BJ (cell line): Measurements from ENCODE around the gene NFIX. TPM values are rescaled to one million over a fixed set of nuclear protein-coding genes. Genes with fewer than 3 reads are reported as not detected.

Source experiments
- CTCF ChIA-PET: fragments of 350-600 bp; formaldehyde crosslinking; extraction: SDS; loops from one replicate; lab custom pipeline; 2021; ENCODE audit warnings: antibody characterized with exemption, inconsistent platforms; lab: Yijun Ruan, JAX
- POLR2A ChIA-PET: fragments of 300-600 bp; sonication (Branson Sonifier 250); formaldehyde crosslinking; extraction: SDS; loops from one replicate; lab custom pipeline; 2021; ENCODE audit warnings: antibody characterized with exemption; lab: Charles Lee
- DNase-seq: peaks from one replicate; pipeline ENCODE4 v3.0.0-alpha.2; 2011; ENCODE audit warnings: low read depth
- H3K27me3 ChIP-seq: 2 replicates; pipeline ENCODE4 v1.6.0; 2011; ENCODE audit warnings: low read length; ENCODE audit not compliant: control insufficient read depth, insufficient read depth
- H3K36me3 ChIP-seq: 2 replicates; pipeline ENCODE4 v1.5.1; 2011; ENCODE audit warnings: low read length; ENCODE audit not compliant: control insufficient read depth, insufficient read depth
- H3K4me3 ChIP-seq: 2 replicates; pipeline ENCODE4 v1.5.1; 2011; ENCODE audit warnings: low read depth, mild to moderate bottlenecking, control low read depth, low read length
- CTCF ChIP-seq: IDR thresholded peaks from 2 replicates; pipeline ENCODE4 v1.5.1; 2011; ENCODE audit warnings: low read depth, mild to moderate bottlenecking, control low read depth, inconsistent platforms, low read length, moderate library complexity; ENCODE audit not compliant: insufficient read depth
- polyA plus RNA-seq: library from polyadenylated mRNA; depleted of rRNA; stranded (reverse); fragments of >200 nt; gene quantifications from 2 replicates; pipeline ENCODE4 v1.2.3, GENCODE V29; 2011

NFIX gene
- polyA plus RNA-seq, 1 experiment, result 29.4 TPM

GRCh38 chr19:13033819-13034611, 38.7 kb downstream of the NFIX start:
- TF ChIP-seq CTCF, result peak; percentile 84
- Histone ChIP-seq H3K4me3 (no peak overlapping the region), H3K27me3 (no peaks in the 10 kb centered on the region), H3K36me3 (peaks cover 7% of the 10 kb centered on the region)
- DNase-seq, result no peak
- CTCF ChIA-PET, result interaction anchor here (0.6 to 14.7 kb wide), 20 partner anchors 9 to 70 kb away, joined by 3 to 358 read pairs (median 5); no protein-coding TSS in a partner anchor
- POLR2A ChIA-PET, result interaction anchor here (1.0 kb wide), 1 partner anchor 10 kb away, joined by 5 read pairs; no protein-coding TSS in a partner anchor

- CTCF ChIA-PET, result interaction anchor here (0.6 to 14.7 kb wide), 8 partner anchors 9 to 58 kb away, joined by 3 to 358 read pairs (median 6); no protein-coding TSS in a partner anchor
- DNase-seq, result no peak
- POLR2A ChIA-PET, result interaction anchor here (1.0 kb wide), 1 partner anchor 11 kb away, joined by 5 read pairs; no protein-coding TSS in a partner anchor
- no peak for TF ChIP-seq CTCF
- Histone ChIP-seq H3K36me3 (peaks cover 3% of the 10 kb centered on the region), H3K4me3 (no peak overlapping the region), H3K27me3 (no peaks in the 10 kb centered on the region)
Observed at GRCh38 chr19:13034636-13035035, 39.4 kb downstream of the NFIX start.

GRCh38 chr19:13035820-13036365, 40.6 kb downstream of the NFIX start:
- ChIA-PET CTCF (interaction anchor here (1.5 kb wide), 1 partner anchor 58 kb away, joined by 3 read pairs; no protein-coding TSS in a partner anchor), POLR2A (no interaction called here)
- no peak for TF ChIP-seq CTCF
- Histone ChIP-seq H3K36me3 (peaks cover 1% of the 10 kb centered on the region; the same call in 1 of the 2 replicates), H3K4me3 (no peak overlapping the region), H3K27me3 (no peaks in the 10 kb centered on the region)
- no peak for DNase-seq

GRCh38 chr19:13036366-13036976, 41.2 kb downstream of the NFIX start:
- no peak overlapping the region for H3K4me3 ChIP-seq
- H3K27me3 ChIP-seq, result no peaks in the 10 kb centered on the region
- CTCF ChIA-PET, result interaction anchor here (1.3 to 1.5 kb wide), 2 partner anchors 53 to 59 kb away, joined by 3 to 5 read pairs; no protein-coding TSS in a partner anchor

More at GRCh38 chr19:13036366-13036976, 41.2 kb downstream of the NFIX start:
- peaks cover 1% of the 10 kb centered on the region; the same call in 1 of the 2 replicates for H3K36me3 ChIP-seq
- no peak for DNase-seq
- POLR2A ChIA-PET, result no interaction called here
- no peak for TF ChIP-seq CTCF
